ENCODE measurements around the gene FCGR3B.
"Not testable (repeated sequence)": the region's sequence is repeated elsewhere in the genome, so short reads cannot be mapped to it uniquely, and the experiment has no call there.

- TF ChIP-seq TAF1 (IDR thresholded peaks at IDR 0.05; ENCODE audit: borderline replicate concordance, low read depth, low read length); POLR2A (IDR thresholded peaks at IDR 0.05; ENCODE audit: low read depth, low read length); POLR2AphosphoS5 (IDR thresholded peaks at IDR 0.05; ENCODE audit: low read depth, low read length): not testable (repeated sequence)
Measured at GRCh38 chr1:161588596-161588995, 42.4 kb downstream of the FCGR3B start.

All from GM12892 (cell line).